ENCODE results near the gene WDHD1.

WDHD1 gene

GRCh38 chr14:55053500-55053899, 26.6 kb upstream of the WDHD1 start:
- H3K27ac ChIP-seq (ENCODE audit: low read depth, low read length), result no peak overlapping the region
- peaks cover 29% of the 10 kb centered on the region for H4K20me1 ChIP-seq (ENCODE audit: control insufficient read depth, insufficient read depth, low read depth, low read length)

GRCh38 chr14:55053018-55053417, 26.1 kb upstream of the WDHD1 start:
- Histone ChIP-seq H4K20me1 (ENCODE audit: control insufficient read depth, insufficient read depth, low read depth, low read length) (peaks cover 27% of the 10 kb centered on the region), H3F3A (ENCODE audit: control insufficient read depth, insufficient read depth) (peaks cover 15% of the 10 kb centered on the region), H3K9me3 (ENCODE audit: control insufficient read depth, insufficient read depth, low read length) (no peaks in the 10 kb centered on the region), H3K27me3 (ENCODE audit: control insufficient read depth, low read length) (no peaks in the 10 kb centered on the region), H3K9me2 (replicated peaks; ENCODE audit: control insufficient read depth, low read length) (no peaks in the 10 kb centered on the region), H3K4me2 (ENCODE audit: low read length) (peak overlapping the region; percentile 72), H3K27ac (ENCODE audit: low read depth, low read length) (no peak overlapping the region), H3K79me2 (ENCODE audit: control insufficient read depth, low read length) (peaks cover 66% of the 10 kb centered on the region), H3K36me3 (ENCODE audit: control insufficient read depth, low read length) (peaks cover 49% of the 10 kb centered on the region), H3K4me1 (ENCODE audit: control insufficient read depth, low read length) (peaks cover 21% of the 10 kb centered on the region), H3K4me3 (ENCODE audit: low read length) (peak overlapping the region; percentile 98)
- TF ChIP-seq CTCF (IDR thresholded peaks at IDR 0.05; ENCODE audit: low read depth, low read length, poor library complexity, severe bottlenecking), result no peak
- no peak for TF ChIP-seq EZH2phosphoT487 (IDR thresholded peaks at IDR 0.05; ENCODE audit: borderline replicate concordance, low read length)

More at GRCh38 chr14:55053500-55053899, 26.6 kb upstream of the WDHD1 start:
- Histone ChIP-seq H3K4me3 (ENCODE audit: low read length) (peak overlapping the region; percentile 98), H3K4me1 (ENCODE audit: control insufficient read depth, low read length) (peaks cover 21% of the 10 kb centered on the region), H3K79me2 (ENCODE audit: control insufficient read depth, low read length) (peaks cover 70% of the 10 kb centered on the region), H3K36me3 (ENCODE audit: control insufficient read depth, low read length) (peaks cover 53% of the 10 kb centered on the region), H3K4me2 (ENCODE audit: low read length) (peak overlapping the region; percentile 72), H3K27me3 (ENCODE audit: control insufficient read depth, low read length) (no peaks in the 10 kb centered on the region), H3F3A (ENCODE audit: control insufficient read depth, insufficient read depth) (peaks cover 11% of the 10 kb centered on the region), H3K9me2 (replicated peaks; ENCODE audit: control insufficient read depth, low read length) (no peaks in the 10 kb centered on the region), H3K9me3 (ENCODE audit: control insufficient read depth, insufficient read depth, low read length) (no peaks in the 10 kb centered on the region)
- TF ChIP-seq EZH2phosphoT487 (IDR thresholded peaks at IDR 0.05; ENCODE audit: borderline replicate concordance, low read length) (no peak), CTCF (IDR thresholded peaks at IDR 0.05; ENCODE audit: low read depth, low read length, poor library complexity, severe bottlenecking) (no peak)

GRCh38 chr14:55052269-55052930, 25.5 kb upstream of the WDHD1 start:
- peaks cover 59% of the 10 kb centered on the region for H3K79me2 ChIP-seq (ENCODE audit: control insufficient read depth, low read length)
- H3K27me3 ChIP-seq (ENCODE audit: control insufficient read depth, low read length), result no peaks in the 10 kb centered on the region
- H3K36me3 ChIP-seq (ENCODE audit: control insufficient read depth, low read length), result peaks cover 46% of the 10 kb centered on the region
- H3K27ac ChIP-seq (ENCODE audit: low read depth, low read length), result peak overlapping the region; percentile 81
- peaks cover 21% of the 10 kb centered on the region for H3K4me1 ChIP-seq (ENCODE audit: control insufficient read depth, low read length)
- H3F3A ChIP-seq (ENCODE audit: control insufficient read depth, insufficient read depth), result peaks cover 19% of the 10 kb centered on the region
- H3K9me3 ChIP-seq (ENCODE audit: control insufficient read depth, insufficient read depth, low read length), result no peaks in the 10 kb centered on the region
- H4K20me1 ChIP-seq (ENCODE audit: control insufficient read depth, insufficient read depth, low read depth, low read length), result peaks cover 25% of the 10 kb centered on the region
- no peaks in the 10 kb centered on the region for H3K9me2 ChIP-seq (replicated peaks; ENCODE audit: control insufficient read depth, low read length)
- peak overlapping the region; percentile 98 for H3K4me3 ChIP-seq (ENCODE audit: low read length)
- peak overlapping the region; percentile 72 for H3K4me2 ChIP-seq (ENCODE audit: low read length)
- TF ChIP-seq CTCF (IDR thresholded peaks at IDR 0.05; ENCODE audit: low read depth, low read length, poor library complexity, severe bottlenecking), result no peak
- TF ChIP-seq EZH2phosphoT487 (IDR thresholded peaks at IDR 0.05; ENCODE audit: borderline replicate concordance, low read length), result no peak

Measured in DOHH2 (cell line).